Neural cell (in vitro differentiated cells): ENCODE results near the gene NFKBIL1. TPM values are rescaled to one million over a fixed set of nuclear protein-coding genes. Genes with fewer than 3 reads are reported as not detected.

Experiments used
- H2AFZ ChIP-seq: fragments of 200-600, 300-800 bp; sonication (generic), shearing (Covaris generic); 2 replicates; pipeline ENCODE4 v1.6.0; 2014; ENCODE audit warnings: low read depth, mild to moderate bottlenecking, antibody characterized with exemption, low read length, moderate library complexity
- H3F3A ChIP-seq: fragments of 200-600 bp; shearing (Covaris generic); 2 replicates; pipeline ENCODE4 v1.6.1; 2016; ENCODE audit warnings: mild to moderate bottlenecking, moderate library complexity, mixed read lengths, antibody characterized with exemption, low read length; ENCODE audit not compliant: insufficient read depth, poor library complexity, severe bottlenecking
- H3K27ac ChIP-seq: fragments of 200-600, 300-800 bp; sonication (generic), shearing (Covaris generic); 2 replicates; pipeline ENCODE4 v1.5.1; 2014; ENCODE audit warnings: mild to moderate bottlenecking, low read length, moderate library complexity
- H3K27me3 ChIP-seq: fragments of 300-800, 200-600 bp; sonication (generic), shearing (Covaris generic); 2 replicates; pipeline ENCODE4 v1.6.0; 2014; ENCODE audit warnings: mild to moderate bottlenecking, low read depth, low read length, moderate library complexity; ENCODE audit not compliant: insufficient read depth
- H3K36me3 ChIP-seq: fragments of 300-800, 200-600 bp; sonication (generic), shearing (Covaris generic); 2 replicates; pipeline ENCODE4 v1.5.1; 2014; ENCODE audit warnings: mild to moderate bottlenecking, antibody characterized with exemption, low read length, moderate library complexity; ENCODE audit not compliant: insufficient read depth
- H3K4me2 ChIP-seq: fragments of 300-800, 200-600 bp; sonication (generic), shearing (Covaris generic); 2 replicates; pipeline ENCODE4 v1.6.0; 2014; ENCODE audit warnings: mild to moderate bottlenecking, low read length
- H3K4me3 ChIP-seq: fragments of 300-800, 200-600 bp; sonication (generic), shearing (Covaris generic); 2 replicates; pipeline ENCODE4 v1.5.1; 2014; ENCODE audit warnings: mild to moderate bottlenecking, low read length, moderate library complexity
- H3K79me2 ChIP-seq: fragments of 200-600 bp; shearing (Covaris generic); replicated peaks from 2 replicates; pipeline ENCODE4 v1.6.0; 2014; ENCODE audit warnings: mild to moderate bottlenecking, low read length, moderate library complexity; ENCODE audit not compliant: insufficient read depth
- H3K9ac ChIP-seq: fragments of 300-800, 200-600 bp; sonication (generic), shearing (Covaris generic); 2 replicates; pipeline ENCODE4 v1.6.1; 2016; ENCODE audit warnings: mild to moderate bottlenecking, low read length, mixed read lengths
- H3K9me2 ChIP-seq: fragments of 200-600 bp; shearing (Covaris generic); 2 replicates; pipeline ENCODE4 v1.6.1; 2016; ENCODE audit warnings: mild to moderate bottlenecking, low read length, mixed read lengths; ENCODE audit not compliant: insufficient read depth
- H3K9me3 ChIP-seq: fragments of 200-600, 300-800 bp; sonication (generic), shearing (Covaris generic); 2 replicates; pipeline ENCODE4 v1.6.1; 2016; ENCODE audit warnings: mild to moderate bottlenecking, mixed run types, low read length, moderate library complexity, mixed read lengths
- H4K20me1 ChIP-seq: fragments of 200-600 bp; shearing (Covaris generic); 2 replicates; pipeline ENCODE4 v1.6.1; 2016; ENCODE audit warnings: mild to moderate bottlenecking, mixed run types; ENCODE audit not compliant: insufficient read depth
- EP300 ChIP-seq: fragments of 450-650 bp; conservative IDR thresholded peaks from 2 replicates; pipeline ENCODE4 v1.6.1; 2014; ENCODE audit warnings: antibody characterized with exemption, mild to moderate bottlenecking, moderate library complexity; ENCODE audit not compliant: poor library complexity, severe bottlenecking
- EZH2 ChIP-seq: fragments of 200-600, 300-800 bp; shearing (Covaris generic), sonication (generic); IDR thresholded peaks from 2 replicates; pipeline ENCODE4 v1.6.1; 2014; ENCODE audit warnings: antibody characterized with exemption, low read length, borderline replicate concordance, mild to moderate bottlenecking; ENCODE audit not compliant: insufficient read depth, poor library complexity, severe bottlenecking
- MXI1 ChIP-seq: fragments of 450-650 bp; conservative IDR thresholded peaks from 2 replicates; pipeline ENCODE4 v1.6.1; 2014; ENCODE audit warnings: antibody characterized with exemption, mild to moderate bottlenecking; ENCODE audit not compliant: poor library complexity, severe bottlenecking
- POLR2AphosphoS5 ChIP-seq: IDR thresholded peaks from 2 replicates; pipeline ENCODE4 v1.6.1; 2012
- RAD21 ChIP-seq: fragments of 450-650 bp; conservative IDR thresholded peaks from 2 replicates; pipeline ENCODE4 v1.6.1; 2014; ENCODE audit warnings: antibody characterized with exemption, mild to moderate bottlenecking, moderate library complexity
- SMC3 ChIP-seq: fragments of 450-650 bp; conservative IDR thresholded peaks from 2 replicates; pipeline ENCODE4 v1.6.1; 2014; ENCODE audit warnings: antibody characterized with exemption, mild to moderate bottlenecking, moderate library complexity; ENCODE audit not compliant: poor library complexity
- TAF1 ChIP-seq: IDR thresholded peaks from 2 replicates; pipeline ENCODE4 v1.6.1; 2012; ENCODE audit warnings: low read depth
- polyA plus RNA-seq: library from polyadenylated mRNA; depleted of rRNA; stranded (reverse); fragments of >200 nt; gene quantifications from 2 replicates; pipeline ENCODE4 v1.2.3, GENCODE V29; 2014
- TF ChIP-seq, protein P1 (sequence below): IDR thresholded peaks from 2 replicates; pipeline ENCODE4 v1.6.1; 2012; ENCODE audit warnings: borderline replicate concordance
- TF ChIP-seq, protein P2 (sequence below): fragments of 450-650 bp; IDR thresholded peaks from 2 replicates; pipeline ENCODE4 v1.5.1; 2014; ENCODE audit warnings: antibody characterized with exemption, mild to moderate bottlenecking, moderate library complexity; ENCODE audit not compliant: poor library complexity, severe bottlenecking

NFKBIL1 gene
- polyA plus RNA-seq, 1 donor from 2014 or later = 88.7 TPM

DNA sequence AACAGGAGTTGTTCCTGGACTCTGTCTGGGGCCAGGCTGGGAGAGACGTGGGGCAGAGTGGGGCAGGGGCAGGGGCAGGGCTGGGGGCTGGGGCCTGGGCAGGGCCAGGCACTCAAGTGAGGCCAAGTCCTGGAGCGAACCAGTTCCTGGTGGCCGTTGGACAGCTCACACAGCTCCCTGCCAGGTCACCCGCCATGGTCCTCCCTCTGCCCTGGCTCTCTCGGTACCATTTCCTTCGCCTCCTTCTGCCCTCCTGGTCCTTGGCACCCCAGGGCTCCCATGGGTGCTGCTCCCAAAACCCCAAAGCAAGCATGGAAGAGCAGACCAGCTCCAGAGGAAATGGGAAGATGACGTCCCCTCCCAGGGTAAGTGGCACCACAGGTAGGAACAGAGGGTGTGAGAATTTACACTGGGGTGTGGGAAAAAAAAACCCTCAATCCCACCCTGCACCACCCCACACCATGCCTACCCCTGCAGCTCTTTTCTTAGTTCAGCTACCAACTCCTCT is 18.5 kb upstream of the NFKBIL1 start, which contains the start of gene MCCD1 (continued):
- TF ChIP-seq EP300 = no peak

DNA sequence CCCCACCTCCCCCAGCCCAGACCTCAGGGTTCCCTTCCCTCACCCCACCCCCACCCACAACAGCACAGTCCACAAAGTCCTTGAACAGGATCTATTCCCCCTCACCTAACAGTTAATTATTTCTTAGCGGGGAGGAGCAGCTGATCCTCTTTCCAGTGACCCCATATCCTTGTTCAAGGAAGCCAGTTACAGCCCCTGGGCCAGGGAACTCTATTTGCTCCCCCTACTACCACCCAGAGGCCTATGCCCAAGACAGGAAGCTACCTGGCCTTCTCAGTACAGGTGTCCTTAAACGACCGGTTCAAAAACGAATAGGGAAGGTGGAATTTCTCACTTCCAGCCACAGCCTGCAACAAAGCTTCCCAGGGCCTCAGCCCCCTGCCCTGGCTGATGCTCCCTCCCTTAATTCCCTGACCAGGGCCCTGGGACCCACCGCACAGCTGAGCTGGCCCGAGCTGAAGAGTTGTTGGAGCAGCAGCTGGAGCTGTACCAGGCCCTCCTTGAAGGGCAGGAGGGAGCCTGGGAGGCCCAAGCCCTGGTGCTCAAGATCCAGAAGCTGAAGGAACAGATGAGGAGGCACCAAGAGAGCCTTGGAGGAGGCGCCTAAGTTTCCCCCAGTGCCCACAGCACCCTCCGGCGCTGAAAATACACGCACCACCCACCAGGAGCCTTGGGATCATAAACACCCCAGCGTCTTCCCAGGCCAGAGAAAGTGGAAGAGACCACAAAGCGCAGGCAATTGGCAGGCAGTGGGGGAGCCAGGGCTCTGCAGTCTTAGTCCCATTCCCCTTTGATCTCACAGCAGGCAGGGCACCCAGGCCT is 17.9 kb upstream of the NFKBIL1 start:
- TF ChIP-seq EZH2 = no peak
- no peak for TF ChIP-seq TAF1
- TF ChIP-seq, protein P1, sequence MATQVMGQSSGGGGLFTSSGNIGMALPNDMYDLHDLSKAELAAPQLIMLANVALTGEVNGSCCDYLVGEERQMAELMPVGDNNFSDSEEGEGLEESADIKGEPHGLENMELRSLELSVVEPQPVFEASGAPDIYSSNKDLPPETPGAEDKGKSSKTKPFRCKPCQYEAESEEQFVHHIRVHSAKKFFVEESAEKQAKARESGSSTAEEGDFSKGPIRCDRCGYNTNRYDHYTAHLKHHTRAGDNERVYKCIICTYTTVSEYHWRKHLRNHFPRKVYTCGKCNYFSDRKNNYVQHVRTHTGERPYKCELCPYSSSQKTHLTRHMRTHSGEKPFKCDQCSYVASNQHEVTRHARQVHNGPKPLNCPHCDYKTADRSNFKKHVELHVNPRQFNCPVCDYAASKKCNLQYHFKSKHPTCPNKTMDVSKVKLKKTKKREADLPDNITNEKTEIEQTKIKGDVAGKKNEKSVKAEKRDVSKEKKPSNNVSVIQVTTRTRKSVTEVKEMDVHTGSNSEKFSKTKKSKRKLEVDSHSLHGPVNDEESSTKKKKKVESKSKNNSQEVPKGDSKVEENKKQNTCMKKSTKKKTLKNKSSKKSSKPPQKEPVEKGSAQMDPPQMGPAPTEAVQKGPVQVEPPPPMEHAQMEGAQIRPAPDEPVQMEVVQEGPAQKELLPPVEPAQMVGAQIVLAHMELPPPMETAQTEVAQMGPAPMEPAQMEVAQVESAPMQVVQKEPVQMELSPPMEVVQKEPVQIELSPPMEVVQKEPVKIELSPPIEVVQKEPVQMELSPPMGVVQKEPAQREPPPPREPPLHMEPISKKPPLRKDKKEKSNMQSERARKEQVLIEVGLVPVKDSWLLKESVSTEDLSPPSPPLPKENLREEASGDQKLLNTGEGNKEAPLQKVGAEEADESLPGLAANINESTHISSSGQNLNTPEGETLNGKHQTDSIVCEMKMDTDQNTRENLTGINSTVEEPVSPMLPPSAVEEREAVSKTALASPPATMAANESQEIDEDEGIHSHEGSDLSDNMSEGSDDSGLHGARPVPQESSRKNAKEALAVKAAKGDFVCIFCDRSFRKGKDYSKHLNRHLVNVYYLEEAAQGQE = no peak
- TF ChIP-seq EP300 = no peak
- no peak for TF ChIP-seq SMC3
- Histone ChIP-seq H3K4me3 (no peak overlapping the region), H4K20me1 (peaks cover 3% of the 10 kb centered on the region), H3K4me2 (no peak overlapping the region), H3K79me2 (no peaks in the 10 kb centered on the region), H3K9me2 (no peaks in the 10 kb centered on the region), H2AFZ (no peak overlapping the region), H3K27ac (no peak overlapping the region), H3K9ac (no peak overlapping the region), H3K9me3 (no peaks in the 10 kb centered on the region), H3F3A (peaks cover 3% of the 10 kb centered on the region), H3K36me3 (no peaks in the 10 kb centered on the region), H3K27me3 (no peaks in the 10 kb centered on the region)

DNA sequence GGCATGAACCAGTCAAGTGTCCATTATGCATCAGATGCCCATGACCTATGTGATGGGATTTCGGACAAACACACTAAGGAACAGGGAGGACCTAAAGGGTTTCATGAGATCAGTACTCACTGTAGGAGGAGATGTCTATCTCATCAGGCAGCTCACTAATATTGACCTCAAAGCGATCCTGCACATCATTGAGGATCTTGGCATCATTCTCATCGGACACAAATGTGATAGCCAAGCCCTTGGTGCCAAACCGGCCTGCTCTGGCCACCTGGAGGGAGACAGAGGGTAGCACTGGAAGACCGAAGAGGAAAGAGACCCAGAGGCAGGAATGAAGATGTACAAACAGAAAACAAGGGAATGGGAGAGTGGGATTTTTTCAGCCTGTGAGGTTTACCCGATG is 16.7 kb upstream of the NFKBIL1 start:
- H2AFZ ChIP-seq = no peak overlapping the region
- no peak for TF ChIP-seq EZH2
- TF ChIP-seq EP300 = no peak
- no peak for TF ChIP-seq SMC3
- TF ChIP-seq POLR2AphosphoS5 = no peak
- no peak for TF ChIP-seq TAF1
- TF ChIP-seq, protein P2, sequence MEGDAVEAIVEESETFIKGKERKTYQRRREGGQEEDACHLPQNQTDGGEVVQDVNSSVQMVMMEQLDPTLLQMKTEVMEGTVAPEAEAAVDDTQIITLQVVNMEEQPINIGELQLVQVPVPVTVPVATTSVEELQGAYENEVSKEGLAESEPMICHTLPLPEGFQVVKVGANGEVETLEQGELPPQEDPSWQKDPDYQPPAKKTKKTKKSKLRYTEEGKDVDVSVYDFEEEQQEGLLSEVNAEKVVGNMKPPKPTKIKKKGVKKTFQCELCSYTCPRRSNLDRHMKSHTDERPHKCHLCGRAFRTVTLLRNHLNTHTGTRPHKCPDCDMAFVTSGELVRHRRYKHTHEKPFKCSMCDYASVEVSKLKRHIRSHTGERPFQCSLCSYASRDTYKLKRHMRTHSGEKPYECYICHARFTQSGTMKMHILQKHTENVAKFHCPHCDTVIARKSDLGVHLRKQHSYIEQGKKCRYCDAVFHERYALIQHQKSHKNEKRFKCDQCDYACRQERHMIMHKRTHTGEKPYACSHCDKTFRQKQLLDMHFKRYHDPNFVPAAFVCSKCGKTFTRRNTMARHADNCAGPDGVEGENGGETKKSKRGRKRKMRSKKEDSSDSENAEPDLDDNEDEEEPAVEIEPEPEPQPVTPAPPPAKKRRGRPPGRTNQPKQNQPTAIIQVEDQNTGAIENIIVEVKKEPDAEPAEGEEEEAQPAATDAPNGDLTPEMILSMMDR = no peak
- TF ChIP-seq, protein P1 = no peak
- no peak for TF ChIP-seq RAD21
- no peak for TF ChIP-seq MXI1
- no peak overlapping the region for H3K4me2 ChIP-seq
- H3K9me2 ChIP-seq = no peaks in the 10 kb centered on the region
- no peaks in the 10 kb centered on the region for H3K9me3 ChIP-seq
- no peaks in the 10 kb centered on the region for H3K27me3 ChIP-seq
- H3K27ac ChIP-seq = no peak overlapping the region
- peaks cover 12% of the 10 kb centered on the region for H4K20me1 ChIP-seq
- H3K79me2 ChIP-seq = peaks cover 4% of the 10 kb centered on the region
- no peak overlapping the region for H3K9ac ChIP-seq
- no peak overlapping the region for H3K4me3 ChIP-seq
- peaks cover 3% of the 10 kb centered on the region for H3F3A ChIP-seq
- H3K36me3 ChIP-seq = no peaks in the 10 kb centered on the region
